HG02571 (cell line): Measurements from ENCODE around the gene CCDC57.

Experiments used
- ATAC-seq: cut with Tn5 transposase; IDR thresholded peaks from one replicate; pipeline ENCODE4 v1.9.1; 2021; ENCODE audit warnings: mild to moderate bottlenecking, moderate library complexity; ENCODE audit not compliant: unreplicated experiment

The CCDC57 gene

DNA sequence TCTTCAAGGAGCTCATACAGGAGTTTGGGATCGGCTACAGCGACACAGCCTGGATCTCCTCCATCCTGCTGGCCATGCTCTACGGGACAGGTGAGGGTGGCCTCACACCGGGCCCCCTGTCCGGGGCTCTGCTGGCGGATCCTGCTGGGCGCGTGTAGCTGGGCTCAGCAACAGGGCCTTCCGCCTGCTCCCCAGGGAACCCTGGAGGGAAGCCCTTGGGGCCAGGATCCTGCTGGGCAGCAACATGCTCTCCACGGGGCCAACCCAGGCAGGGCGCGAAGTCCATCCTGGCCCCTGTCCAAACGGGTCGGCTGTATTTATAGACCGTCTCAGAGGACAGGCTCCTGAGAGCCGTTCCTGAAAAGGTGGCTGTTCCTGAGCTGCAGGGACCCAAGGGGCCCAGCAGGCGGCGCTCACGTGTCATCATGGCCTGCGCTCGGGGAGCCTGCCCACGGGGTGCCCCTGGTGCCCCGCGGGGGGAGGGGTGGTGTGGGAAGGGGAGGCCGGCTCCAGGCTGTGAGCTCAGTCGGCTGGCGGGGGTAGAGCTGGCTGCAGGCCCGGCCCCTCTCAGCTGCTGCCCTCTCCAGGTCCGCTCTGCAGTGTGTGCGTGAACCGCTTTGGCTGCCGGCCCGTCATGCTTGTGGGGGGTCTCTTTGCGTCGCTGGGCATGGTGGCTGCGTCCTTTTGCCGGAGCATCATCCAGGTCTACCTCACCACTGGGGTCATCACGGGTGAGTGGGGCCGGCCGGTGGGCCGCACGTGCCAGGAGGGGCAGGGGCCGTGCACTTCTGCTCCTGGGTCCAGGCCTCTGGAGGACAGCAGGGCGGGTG lies 23.7 kb upstream of the CCDC57 start:
- no peak for ATAC-seq

DNA sequence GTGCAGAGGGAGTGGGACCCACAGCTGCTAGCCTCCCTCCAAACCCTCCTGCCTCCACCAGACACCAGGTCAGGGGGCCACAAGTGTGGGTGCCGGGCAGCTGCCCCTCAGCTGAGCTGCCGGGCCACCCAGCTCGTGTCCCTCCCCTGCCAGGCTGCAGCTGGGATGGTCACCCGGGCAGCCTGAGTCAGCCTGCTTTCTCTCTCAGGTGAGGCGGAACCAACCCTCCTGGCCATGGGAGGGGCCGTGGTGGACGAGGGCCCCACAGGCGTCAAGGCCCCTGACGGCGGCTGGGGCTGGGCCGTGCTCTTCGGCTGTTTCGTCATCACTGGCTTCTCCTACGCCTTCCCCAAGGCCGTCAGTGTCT lies 23.1 kb upstream of the CCDC57 start:
- ATAC-seq: no peak

DNA sequence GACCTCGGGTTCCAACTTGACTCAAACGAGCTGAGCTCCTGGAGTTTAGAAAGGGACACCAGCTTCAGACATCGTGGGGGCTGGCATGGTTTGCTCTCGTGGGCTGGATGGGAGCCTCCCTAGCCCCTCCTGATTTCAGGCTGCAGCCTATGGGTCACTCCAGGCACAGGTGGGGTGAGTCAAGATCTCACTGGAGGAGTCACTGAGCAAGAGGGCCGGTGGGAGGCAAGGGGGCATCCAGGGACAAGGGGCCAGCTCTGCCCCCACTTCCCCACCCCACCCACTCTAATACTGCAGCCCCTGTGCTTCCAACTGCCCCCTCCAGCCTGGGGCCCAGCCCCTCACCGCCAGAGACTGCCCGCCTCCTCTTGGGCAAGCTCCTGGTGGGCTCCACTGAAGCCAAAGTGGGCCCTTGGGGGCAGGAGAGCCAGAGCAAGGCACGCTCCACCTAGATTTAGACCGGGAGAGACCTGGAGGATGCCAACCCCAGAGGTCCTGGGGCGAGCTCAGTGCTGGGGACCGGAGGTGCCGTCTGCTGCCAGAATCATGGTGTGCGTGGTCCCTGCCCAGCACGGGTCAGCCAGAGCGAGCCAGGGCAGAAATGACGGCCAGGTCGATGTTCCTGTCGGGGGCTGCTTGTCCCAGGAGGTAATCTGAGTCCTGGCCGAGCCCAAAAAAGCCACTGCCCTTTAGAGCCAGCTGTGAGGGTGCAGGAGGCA lies 22.6 kb upstream of the CCDC57 start:
- no peak for ATAC-seq

DNA sequence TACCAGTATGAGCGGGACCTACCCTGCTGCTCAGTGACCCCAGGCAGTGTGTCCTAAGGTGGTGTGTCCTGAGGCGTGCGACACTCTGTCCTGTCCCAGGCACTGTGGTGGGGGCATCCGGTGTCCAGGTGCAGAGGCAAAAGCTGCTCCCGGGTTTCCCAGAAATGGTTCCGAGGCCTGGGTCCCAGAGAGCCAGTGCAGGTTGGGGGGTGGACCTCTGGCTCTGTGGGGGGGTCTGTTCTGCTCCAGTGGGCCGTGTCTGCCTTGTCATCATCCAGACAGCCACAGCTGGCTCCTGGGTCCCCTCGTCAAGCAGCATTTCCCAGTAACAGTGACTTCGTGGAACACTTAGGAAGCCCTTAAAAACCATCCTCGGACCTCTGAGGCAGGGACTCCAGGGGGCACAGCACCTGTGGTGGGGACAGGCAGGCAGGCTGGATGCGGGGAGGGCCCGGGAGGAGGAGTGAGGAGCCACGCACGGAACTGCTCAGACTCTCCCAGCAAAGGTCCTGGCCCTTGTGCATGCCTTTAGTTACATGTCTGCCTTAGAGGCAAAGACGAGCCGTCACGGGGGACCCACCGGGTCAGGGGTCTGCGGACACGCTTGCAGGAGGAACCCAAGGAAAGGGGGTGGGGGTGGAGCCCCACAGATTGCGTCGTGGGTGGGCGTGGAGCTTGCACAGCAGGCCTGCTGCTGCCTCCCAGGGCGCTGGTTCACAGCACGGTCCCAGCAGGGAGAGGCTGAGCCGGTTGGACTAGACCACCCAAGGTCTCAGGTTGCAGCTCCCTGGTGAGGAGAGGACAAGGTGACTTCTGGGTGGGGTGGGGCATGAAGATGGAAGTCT lies 21.8 kb upstream of the CCDC57 start:
- ATAC-seq: no peak

DNA sequence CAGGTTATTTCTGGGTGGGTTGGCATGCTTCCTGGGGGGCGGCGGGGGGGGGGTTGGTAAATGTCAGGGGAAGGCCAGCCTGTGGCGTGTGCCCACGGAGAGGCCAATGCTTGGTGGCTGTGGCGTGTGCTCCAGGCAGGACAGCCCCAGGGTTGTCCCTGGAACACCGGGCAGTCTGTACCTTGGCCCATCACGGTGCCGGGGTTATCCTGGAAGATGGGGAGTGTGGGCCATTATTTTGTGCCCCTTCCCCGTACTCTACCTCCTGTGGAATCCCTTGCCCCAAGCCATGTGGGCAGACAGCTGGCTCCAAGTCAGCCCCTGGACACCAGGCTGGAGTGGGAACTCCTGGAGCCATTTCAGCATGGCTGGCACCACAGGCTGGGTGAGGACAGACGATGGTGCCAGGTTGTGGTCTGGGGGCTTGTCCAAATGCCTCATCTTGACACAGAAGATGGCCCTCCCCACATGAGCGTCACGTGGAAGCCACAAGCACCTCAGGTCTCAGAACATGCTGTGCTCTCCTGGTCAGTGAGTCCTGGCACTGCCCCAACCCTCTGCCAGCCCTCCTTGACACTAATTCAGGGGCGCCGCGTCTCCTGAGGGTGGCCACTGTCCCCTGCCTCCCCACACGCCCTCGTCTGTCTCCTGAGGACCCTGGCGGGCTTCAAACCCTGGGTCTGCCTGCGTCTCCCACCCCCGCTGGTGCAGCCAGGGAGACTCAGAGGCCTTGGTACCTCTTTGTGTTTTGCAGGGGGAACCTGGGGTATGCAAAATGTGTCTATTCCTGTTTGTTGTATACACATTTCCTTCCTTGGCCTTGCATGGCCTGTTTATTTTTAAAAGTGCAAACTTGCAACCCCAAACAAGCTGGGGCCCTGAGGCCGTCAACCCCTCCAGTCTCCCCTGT lies 20.5 kb upstream of the CCDC57 start:
- ATAC-seq: no peak

DNA sequence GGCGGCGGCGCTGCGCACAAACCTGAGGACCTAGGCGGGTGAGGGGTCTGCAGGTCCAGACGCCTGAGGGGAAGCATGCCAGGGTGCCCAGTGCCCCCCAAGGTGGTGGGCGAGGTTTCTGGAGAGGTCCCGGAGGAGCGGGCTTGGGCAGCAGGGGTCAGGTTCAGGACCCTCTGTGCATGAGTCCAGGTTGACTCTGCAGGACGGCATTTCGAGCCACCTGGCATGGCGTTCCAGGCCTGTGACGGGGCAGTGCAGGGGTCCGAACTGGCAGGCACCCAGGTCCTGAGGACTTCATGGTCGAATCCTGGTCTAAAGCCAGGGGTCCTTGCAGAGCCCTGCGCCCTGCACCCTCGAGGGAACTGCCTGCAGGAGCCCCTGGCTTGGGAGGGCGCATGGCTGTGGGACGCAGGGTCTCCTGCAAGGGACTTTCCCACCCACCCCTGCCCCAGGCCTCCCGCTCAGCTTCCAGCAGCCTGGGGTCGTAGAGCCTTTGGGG lies 19.7 kb upstream of the CCDC57 start:
- no peak for ATAC-seq

DNA sequence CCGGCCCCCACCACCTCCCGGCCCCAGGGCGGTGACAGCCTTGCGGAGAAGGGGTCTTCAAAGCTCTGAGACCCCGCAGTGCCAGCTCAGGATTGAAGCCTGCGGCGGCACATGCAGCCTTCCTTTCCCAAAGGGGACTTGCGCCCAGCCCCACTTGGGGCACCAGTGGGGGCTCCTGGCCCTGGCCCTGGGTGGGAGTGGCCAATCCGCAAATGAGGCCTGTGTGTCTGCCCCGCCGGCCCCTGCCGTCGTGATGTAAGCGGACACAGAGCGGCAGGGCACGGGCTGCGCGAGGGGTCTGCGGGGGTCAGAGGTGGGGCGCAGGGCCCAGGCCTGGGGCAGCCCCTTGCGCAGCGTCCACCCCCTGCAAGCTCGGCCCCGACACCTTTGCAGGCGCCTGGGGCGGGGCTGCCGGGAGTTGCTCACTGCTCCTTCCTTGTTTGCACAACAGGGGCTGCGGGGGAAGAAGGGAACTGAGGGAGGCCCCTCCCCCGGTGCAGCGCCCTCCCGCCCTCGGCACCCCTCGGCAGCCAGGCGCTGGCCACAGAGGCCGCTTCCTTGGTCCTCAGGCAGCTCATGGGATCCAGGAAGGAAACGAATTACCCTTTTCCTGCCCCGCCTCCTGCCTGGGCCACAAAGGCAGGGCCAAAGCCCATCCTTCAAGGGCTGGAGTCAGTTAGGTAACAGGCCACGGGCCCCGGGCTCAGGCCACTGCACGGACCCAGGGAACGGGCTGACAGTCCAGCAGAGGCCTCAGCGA lies 19.1 kb upstream of the CCDC57 start:
- ATAC-seq: no peak

DNA sequence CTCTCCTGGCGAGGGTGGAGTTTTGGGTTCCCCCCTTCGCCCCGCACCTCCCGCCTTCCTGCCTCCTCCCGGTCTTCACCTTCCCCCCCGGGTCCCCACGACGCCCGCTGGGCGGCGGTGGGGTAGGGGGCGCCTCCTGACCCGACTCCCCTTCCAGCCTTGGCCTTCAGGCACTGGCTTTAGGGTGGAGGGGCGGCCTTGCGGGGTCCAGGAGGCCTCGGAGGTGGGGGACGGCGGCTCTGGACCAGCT lies 18.6 kb upstream of the CCDC57 start:
- no peak for ATAC-seq

DNA sequence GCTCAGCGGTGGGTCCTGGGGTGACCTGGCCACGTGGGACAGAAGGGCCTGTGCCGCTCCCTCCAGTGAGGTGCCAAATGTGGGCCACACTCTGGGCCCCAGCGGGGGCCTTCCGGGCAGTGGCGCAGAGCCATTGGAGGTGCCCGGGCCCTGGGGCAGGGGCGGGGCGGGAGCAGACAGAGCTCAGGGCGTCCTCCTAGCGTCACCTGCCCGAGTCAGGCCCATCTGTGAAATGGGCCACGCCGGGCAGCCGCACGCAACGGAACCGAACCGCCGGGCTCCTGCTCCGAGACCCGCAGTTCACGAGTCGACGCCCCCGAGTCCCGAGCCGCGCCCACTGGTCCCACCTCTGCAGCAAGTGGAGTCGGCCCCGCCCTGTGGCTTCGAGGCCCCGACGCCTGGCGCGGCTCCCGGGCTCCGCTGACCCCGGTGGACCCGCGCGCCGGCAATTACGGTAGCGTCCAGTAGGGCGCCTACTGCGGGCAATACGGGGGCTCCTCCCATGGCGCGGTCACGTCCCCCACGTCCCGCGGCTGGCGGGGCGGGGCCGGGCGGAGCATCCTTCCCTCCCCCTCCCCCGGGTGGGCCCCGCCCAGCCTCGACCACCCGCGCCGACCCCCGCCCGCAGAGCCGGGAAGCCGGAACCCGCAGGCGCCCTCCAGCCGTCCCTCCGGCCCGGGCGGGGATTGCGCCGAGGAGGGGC lies 18.1 kb upstream of the CCDC57 start:
- ATAC-seq: no peak

DNA sequence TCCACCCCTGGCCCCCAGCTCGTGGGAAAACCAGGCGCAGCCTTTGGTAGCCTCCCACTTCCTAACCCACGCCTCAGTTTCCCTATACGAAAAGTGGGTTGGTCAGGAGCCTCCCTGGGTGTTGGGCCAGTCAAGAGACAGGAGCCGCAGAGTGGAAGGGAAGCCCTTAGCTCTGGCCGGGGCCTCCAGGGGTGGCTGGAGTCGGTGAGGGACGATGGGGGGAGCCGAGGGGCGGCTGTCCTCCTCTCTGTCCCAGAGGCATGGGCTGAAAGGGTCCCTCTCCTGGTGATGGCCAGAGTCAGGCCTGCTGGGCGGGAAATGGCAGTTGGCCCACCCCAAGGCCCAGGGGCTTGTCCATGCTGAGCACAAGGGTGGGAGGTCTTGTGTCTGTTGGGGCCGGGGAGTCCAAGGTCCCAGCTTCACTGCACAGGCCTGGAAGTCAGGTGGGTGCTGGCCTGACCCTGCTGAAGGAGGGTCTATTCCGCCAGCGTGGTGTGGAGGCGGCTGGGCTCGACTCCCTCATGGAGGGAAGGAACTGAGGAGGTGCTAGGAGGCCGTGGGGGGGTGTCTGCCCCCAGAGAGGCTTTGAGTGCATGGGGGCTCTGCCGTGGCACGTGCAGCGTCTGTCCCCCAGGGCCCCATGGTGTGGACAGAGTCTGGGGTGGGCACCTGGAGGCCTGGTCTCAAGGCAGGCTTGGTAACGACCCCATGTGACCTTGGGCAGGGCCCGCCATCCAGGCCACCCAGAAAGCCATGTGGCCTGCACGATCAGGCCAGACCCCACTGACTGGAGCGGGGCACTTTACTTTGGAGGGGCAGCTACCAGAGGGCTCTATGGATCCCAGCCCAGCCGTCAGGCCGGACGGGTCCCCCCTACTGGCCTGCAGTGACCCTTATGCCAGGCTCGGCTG lies 17.3 kb upstream of the CCDC57 start:
- no peak for ATAC-seq

DNA sequence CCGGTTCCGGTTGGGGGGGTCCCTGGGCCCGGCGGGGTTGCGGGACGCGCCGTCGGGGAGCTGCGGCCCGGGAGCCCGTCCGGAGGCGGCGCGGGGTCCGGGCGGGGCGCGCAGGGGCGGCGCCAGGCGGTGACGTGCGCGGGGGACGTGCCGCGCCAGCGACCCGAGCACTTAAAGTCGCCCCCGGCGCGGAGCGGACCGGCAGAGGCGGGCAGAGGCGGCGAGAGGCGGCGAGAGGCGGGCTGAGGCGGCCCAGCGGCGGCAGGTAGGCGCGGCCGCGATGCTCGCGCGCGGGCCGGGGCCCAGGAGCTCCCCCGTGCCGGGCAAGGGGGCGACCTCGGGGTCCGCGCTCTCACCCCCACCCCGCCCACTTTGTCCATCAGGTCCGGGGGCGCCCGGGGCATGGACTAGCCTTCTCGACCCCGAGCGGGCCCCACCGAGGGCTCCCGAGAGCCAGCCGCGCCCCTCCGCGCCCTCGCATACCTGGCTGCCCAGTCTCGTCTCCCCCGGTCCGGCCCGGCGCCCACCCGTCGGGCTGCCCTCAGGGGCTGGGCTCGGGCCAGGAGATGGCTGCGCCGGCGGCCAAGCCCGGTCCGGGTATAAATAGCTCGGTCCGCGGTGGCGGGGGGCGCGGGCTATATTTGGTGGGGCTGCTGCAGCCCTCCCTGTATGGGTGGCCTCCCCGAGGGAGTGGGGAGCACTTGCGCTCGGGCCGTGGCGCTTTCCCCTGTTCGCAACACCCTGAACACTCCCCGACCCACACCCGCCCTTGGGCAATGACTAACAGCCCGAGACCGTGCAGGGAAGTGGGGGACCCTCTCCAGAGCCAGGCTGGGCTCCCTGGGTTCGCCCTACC lies 16.4 kb upstream of the CCDC57 start, which contains the start of gene SLC16A3:
SLC16A3 (plus strand) TSS at position 201 of the 856 bp plus-strand sequence. CDS start 6,967 bp downstream, outside the sequence.
- ATAC-seq: peak; percentile 37

DNA sequence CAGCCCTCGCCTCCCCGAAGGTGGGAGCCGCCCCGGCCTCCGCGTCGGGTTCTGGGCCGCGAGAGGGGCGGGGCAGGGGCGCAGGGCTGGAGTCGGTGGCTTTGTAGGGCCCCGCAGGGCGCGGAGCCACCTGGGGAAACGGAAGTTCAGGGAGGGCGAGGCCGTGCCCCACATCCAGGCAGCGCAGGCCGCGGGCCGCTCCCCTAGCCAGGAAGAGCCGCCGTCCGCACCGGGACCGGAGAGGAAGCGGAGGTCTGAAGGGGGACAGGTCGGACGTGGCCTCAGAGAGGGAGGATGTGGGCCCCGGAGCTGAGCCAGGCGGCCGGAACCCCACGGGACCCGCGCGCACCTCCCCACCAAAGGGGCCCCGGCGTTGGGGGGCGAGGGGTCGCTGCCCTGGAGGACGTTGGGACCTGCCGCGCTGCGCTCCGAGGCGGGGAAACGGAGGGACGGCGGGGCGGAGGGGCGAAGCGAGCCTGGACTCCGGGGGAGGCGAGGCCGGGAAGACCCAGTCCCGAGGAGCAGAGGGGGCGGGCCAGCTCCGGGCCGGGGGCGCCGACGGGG lies 15.7 kb upstream of the CCDC57 start:
- ATAC-seq: no peak

DNA sequence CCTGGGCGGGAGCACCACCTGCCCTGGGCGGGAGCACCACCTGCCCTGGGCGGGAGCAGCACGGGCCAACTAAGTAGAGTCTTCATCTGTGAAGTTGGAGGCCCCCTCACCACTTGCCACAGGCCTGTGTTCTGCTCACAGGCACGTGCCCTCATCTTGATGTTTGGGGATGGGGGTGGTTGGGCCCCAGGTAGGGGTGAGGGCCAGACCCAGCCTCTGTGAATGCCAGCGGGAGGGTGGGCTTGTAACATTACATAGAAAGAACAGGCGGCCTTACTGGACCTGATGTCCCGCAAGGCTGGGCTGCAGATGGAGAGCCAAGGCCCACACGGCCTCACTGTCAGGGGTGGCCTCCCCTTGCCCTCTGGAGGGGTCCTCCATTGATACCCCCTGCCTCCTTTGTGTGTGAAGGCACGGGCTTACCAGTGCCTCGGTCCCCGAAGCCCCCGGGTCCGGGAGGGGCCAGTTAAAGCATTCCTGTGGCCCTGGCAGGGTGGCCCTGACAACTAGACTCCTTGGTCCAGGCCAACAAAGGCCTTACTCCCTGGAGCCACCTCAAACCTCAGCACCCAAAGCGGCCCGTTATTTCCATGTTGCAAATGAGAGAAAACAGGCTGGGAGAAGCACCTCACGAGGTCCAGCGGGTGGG lies 15.1 kb upstream of the CCDC57 start:
- no peak for ATAC-seq

DNA sequence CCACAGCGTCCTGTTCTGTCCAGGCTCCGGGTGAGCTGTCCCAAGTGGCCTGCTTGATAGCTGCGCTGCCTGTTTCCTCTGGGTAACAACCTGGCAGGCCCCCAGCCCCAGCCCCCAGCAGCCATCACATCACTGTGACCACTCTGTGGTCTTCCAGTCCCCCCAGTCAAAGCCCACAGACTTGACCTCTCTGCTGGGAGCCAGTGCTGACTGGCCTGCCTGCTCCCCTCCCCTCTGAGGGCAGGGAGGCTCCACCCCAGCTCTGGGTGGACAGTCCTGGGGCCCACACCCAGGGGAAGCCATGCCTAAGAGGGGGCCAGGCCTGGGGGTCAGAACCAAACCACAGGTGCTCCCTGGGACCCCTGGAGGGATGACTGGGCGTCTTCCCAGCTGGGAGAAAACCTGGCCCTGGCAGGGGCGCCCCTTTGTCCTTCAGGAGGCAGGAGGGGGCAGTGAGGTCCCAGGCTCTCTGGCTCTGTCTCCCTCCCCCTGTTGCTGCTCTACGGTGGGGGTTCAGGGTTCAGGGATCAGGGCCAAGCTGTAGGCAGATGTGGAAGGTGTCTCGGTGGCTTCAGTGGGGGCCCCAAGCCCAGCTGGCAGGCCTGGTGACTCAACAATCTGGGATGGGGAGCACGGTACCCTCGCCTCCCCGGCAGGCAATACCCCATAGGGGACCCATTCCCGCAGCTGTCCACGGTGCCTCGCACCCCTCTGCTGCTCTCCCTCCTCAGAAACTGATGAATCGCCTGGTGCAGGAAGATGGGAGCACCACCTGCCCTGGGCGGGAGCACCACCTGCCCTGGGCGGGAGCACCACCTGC lies 14.4 kb upstream of the CCDC57 start:
- no peak for ATAC-seq

DNA sequence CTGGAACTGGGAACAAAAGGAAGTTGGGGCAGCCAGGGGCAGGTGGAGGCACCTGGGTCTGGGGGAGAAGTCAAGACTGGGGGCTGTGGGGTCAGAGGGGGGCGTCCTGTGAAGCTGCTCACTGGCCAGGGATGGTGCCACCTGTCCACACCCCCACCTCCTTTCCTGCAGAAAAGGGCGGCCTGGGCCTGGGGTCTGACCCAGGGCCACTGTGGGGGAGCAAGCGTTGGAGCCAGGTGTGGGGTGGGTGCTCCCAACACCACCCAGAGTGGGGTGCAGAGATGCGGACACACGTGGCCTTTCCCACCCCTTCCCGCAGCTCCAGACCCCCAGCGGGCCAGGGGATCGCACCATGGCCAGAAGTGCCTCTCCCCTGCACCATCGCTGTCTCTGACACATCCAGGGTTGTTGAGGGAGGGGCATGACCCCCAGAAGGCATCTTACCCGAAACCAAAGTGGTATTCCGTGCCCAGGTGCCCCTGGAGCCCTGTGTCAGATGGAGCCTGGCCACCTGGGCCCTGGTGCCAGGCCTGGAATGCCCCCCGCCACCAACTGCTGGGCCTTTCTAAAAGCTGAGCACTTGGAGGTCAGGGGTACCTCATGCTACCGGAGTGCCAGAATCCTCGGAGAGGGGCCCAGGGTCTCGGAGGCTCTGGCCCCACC lies 13.6 kb upstream of the CCDC57 start:
- ATAC-seq: no peak
